EL (cell line): ENCODE measurements around the gene NRAS.

Experiments
- DNase-seq: peaks from one replicate; pipeline ENCODE4 v3.0.0-alpha.2; 2016

NRAS gene

GRCh38 chr1:114671939-114672275, 44.7 kb downstream of the NRAS start:
- DNase-seq, result no peak

DNA sequence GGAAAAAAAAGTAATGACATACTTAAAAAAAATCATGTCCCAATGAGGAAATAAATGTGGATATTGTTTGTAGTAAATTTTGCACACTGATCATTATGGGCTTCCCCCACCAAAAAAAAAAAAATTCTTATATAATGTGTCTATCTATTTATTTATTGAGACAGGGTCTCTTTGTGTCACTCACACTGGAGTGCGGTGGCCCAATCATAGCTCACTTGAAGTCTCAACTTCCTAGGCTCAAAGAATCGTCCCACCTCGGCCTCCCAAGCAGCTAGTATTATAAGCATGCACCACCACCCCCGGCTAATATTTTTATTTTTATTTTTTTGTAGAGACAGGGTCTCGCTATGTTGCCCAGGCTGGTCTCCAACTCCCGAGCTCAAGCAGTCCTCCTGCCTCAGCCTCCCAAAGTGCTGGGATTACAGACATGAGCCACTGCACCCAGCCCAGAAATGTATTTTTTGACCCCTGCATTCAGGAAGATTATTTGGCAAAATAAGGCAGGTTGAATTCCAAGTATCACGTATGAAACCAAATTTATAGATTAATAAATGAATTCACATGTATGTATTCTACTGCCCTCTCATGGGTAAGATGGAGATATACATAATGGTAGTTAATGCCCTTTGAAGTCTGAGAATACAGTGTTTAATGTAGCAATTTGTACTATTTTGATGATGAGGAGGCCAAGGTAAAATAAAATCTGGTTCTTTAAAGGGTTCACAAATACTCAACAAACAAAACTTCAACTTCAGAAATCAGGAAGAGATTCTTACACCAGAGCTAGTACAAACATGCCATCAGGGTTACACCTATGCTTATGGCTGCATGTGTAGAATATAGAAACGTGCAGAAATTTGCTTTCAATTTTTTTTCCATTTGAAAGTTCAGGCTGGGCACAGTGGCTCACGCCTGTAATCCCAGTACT, 45.3 kb downstream of the NRAS start:
- DNase-seq, result peak; percentile 4

DNA sequence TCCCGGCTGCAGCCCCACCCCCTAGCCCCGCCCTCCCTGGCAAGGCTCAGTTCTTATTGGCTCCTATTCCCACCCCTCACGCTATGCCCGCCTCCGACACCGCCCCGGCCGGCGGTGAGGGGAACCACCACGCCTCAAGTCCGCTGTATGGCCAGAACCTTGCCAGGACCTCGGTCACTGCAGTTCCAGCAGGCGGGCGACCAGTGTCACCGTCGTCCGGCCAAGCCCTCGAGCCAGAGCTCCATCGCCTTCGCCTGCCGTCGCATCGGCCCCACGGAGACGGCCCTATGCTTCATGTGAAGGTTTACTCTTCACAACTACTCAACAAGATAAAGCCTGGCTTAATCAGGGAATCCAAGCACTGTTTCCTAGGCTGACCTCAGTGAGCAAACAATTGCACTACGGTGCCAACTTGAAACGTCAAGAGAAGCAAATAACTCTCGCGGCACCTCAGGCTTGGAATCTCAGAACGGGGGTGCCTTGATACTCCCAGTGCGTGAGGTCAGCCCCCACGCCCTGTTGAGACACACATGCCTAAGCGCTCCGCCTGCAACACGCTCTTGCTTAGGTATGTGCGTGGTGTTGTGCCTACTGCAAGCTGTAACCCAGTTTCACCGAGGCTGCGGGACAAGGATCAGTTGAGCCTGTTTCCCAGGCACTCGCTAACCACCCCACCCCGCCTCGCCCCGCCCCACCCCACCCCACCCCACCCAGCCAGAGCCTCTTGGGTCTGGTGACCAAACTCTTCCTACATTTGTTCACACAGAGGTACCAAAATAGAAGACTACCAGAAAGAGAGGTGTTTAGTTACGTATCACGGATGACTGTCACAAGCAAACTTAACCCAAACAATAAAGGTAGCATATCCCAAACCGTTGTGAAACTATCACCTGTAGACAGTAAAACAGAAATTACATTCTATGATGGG, 46.2 kb downstream of the NRAS start:
- peak; percentile 90 for DNase-seq

- no peak for DNase-seq
These were observed 46.9 kb downstream of the NRAS start, which contains the start of gene DENND2C for GRCh38 chr1:114669562-114670082. Gene DENND2C, minus strand, starts transcription at chr1:114670049. Its CDS starts 44,065 bp downstream, at chr1:114625984.

DNA sequence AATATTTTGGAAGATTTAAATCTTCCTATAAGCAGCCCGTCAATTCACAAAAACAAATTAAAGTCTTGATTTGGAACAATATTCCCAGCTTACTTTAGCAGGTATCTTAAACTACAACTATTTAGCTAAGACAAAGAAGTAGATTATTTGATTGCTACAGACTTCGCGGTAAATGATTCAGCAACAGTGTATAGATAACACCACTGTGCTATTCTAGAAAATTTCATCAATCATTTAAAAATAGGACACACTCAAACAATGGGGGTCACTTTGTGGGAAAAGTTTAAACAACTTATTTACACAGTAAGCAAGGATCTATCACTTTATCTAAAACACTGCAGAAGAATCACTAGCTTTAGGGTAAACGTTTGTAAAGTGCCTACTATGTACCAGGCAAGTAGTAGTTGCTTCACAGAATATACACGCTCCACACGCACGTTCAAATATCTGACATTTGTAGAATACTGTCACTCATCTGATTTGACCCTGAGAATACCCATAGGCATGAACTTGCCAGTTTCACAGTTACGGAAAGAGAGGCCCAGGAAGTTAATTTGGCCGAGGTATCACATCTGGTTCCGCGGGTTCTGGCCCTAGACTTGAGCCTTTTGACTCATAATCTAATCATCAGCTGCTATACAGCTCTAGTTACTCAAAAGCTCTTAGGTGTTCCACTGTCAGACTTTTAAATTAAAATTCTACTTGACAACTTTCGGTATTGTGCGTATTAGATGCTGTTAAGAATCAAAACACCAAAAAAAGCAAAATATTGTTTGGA, 47.6 kb downstream of the NRAS start:
- peak; percentile 34 for DNase-seq

GRCh38 chr1:114668373-114668772, 48.2 kb downstream of the NRAS start:
- DNase-seq, result no peak

DNA sequence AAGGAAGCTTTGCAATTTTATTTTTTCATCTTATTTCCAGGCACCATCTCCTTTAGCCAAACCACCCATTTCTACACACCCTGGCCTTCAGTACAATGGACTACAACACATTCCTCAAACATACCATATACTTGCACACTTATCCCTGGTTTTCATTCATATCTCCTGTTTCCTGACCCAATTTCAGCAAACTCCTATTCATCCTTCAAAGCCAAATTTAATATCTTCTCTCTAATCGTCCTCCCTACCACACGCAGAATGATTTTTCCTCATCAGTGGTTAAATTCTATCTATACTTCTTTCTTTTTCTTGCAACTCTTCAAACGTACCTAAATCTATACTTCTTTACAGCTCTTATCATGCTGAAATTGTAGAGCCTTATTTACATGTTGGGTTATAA, 49.6 kb downstream of the NRAS start:
- no peak for DNase-seq

GRCh38 chr1:114660238-114660637, 56.3 kb downstream of the NRAS start:
- DNase-seq, result no peak
